ENCODE results near the gene AKR1C8.
"Not testable (repeated sequence)": the region's sequence is repeated elsewhere in the genome, so short reads cannot be mapped to it uniquely, and the experiment has no call there.

AKR1C8 gene

DNA sequence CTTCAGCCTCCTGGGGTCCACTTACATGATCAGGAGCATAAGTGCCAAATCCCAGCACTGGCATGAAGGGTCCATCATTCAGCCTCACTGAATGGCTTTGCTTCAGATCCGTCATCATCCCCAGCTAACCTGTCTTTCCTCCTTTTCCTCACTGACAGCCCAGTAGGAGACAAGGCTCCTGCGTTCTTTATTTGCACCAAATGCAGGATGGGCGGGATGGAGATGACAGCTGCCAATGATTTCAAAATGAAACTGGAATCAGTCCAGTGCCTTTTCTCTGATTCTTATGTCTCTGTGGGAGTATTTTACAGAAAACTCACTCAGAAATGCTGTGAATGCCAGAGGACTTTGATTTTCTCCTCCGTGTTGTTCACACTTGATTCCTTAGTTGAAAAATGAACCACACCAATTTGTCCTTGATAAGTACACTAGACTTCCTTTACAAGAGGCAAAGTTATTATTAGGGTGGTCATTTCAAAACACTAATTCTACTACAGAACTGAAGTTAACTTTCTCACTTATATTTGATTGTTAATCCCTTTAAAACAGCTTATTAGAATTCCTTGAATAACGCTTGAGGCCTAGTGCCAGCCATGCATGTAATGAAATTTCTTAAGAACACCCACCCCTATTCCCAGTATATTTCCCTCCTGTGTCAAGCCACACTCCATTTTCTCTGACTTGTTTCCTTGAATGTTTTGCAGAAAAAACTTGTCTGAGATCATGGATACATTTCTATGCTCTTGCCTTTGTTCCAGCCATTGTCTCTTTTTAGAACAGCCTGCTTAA is at the start of gene AKR1C8:
Gene AKR1C8, minus strand, starts transcription at position 164 of the 789 bp plus-strand sequence. Its CDS starts 46 bp downstream, at position 118.
- no peak for DNase-seq

DNA sequence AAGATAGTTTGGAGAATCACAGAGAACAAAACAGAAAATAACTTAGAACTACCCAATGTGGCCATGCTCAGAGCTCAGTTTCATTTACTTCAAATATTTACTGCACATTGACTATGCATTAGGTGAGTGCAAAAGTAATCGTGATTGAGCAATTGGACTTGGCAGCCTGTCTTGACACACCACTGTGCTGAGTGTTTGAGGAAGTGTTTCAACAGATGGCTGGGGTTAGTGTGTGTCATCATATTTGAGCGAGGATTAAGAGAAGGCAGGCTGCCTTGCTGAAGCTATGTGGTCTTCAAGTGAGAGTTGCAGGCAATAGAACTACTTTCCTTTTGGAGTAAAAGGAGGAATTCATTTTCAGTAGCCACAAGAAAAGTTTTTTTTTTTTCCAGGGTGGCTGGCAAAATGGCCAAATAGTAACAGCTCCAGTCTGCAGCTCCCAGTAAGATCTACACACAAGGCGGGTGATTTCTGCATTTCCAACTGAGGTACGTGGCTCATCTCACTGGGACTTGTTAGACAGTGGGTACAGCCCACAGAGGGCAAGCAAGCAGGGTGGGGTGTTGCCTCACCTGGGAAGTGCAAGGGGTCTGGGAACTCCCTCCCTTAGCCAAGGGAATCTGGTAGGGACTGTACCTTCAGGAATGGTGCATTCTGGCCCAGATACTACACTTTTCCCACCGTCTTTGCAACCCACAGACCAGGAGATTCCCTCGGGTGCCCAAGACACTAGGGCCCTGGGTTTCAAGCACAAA is 49.3 kb upstream of the AKR1C8 start:
- peak; percentile 55 for DNase-seq

DNA sequence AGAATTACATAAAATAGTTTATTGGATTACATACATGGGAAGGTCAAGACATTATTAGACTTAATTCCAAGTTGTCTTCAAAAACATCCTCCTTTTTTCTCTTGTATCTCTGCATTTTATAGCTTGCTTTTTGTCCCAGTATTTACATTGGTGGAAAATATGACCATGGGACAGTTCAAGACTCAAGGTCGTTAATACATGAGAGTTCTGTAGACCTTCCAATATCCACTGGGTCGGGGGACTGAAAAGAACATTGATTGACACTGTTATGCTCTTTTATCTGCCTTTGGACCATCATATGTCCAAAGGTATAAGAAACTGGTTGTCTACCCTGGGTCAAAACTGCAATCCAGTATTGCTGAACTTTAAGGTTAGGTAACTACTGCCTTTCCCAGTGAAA is 48.4 kb upstream of the AKR1C8 start:
- DNase-seq: no peak

DNA sequence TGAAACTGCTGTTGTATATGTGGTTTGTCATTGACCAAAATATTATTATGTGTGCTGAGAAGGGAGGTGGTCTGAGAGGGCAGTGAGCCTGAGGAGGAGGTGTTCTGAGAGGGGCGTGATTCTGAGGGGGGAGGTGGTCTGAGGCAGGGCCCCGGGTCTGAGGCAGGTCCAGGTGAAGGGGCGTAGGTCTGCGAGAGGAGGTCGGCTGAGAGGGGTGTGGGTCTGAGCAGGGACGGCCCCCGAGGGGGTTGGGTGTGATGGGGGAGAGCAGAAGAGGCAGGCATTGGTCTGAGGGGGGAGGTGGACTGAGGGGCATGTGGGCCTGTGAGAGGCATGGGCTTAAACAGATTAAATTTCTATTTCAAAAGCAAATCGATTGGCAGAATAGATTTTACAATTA is 44.1 kb upstream of the AKR1C8 start:
- no peak for DNase-seq

DNA sequence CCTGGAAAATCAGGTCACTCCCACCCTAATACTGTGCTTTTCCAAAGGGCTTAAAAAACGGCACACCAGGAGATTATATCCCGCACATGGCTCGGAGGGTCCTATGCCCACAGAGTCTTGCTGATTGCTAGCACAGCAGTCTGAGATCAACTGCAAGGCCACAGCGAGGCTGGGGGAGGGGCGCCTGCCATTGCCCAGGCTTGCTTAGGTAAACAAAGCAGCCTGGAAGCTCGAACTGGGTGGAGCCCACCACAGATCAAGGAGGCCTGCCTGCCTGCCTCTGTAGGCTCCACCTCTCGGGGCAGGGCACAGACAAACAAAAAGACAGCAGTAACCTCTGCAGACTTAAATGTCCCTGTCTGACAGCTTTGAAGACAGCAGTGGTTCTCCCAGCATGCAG is 38.0 kb upstream of the AKR1C8 start:
- DNase-seq: not testable (repeated sequence)

DNA sequence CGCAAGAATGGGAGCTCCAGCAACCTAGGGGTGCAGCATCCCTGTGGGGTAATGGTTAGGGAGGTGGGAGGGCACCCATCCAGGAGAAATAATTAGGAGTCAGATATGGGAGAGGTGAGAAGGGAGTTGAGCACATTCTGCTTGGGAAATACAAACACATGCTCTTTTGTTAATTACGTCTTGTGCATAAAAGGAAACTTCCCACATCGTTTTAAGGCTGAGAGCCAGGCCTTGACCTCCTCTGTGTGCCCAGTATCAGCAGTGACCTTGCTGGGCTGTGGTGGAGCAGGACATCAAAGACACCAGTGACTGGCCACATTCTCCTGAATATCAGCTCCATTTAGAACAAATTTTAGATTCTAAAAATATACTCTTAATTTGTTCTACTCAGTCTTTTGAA is 34.3 kb upstream of the AKR1C8 start:
- no peak for DNase-seq

DNA sequence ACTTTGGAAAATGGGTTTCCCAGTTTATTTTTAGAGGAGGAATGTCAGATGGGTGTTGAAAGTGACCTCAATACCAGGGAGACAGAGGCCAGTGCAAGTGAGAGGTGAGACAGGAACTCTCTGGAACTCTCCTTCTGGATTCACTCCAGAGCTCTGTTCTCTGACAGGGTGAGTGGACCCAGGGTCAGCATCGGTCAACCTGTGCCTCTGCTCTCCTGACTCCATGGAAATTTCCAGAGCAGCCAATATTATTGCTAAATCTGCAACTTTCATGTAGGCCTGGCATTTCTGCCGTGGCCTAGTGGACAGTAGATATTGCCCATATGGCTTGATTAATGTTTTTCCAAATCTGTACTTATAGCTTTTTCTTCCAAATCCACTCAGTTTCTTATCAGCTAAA is 31.9 kb upstream of the AKR1C8 start:
- DNase-seq: no peak

DNA sequence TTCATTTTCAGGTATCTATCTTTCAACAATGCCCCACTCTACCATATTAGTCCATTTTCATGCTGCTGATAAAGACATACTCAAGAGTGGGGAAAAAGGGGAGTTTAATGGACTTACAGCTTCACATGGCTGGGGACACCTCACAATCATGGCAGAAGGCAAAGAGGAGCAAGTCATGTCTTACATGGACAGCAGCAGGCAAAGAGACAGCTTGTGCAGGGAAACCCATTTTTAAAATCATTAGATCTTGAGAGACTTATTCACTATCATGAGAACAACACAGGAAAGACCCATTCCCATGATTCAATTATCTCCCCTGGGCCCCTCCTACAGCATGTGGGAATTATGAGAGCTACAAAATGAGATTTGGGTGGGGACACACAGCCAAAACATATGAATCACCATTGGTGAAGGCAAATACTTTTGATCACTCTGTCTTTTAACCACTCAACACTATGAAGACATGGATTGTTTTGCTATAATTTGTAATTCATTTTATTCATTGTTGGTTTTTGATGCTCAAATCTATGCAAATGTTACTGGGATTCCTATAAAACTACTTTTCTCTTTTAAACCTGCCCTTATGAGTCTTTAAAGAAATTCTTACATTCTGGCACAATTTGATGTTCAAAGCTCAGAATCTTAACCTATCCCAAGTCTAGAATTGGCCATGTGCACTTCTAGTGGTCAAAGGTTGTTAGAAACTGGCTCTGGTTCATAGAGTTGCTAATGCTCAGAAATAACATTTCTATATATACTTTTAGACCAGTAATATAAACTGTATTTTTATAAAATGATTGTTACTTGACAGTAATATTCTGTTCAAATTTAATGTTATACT is 27.0 kb upstream of the AKR1C8 start:
- no peak for DNase-seq

DNA sequence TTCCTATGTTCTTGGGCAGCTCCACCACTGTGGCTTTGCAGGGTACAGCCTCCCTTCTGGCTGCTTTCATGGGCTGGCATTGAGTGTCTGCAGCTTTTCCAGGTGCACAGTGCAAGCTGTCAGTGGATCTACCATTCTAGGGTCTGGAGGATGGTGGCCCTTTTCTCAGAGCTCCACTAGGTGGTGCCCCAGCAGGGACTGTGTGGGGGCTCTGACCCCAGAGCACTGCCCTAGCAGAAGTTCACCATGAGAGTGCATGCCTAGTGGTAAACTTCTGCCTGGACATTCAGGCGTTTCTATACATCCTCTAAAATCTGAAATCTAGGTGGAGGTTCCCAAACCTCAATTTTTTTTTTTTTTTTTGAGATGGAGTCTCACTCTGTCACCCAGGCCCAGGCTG is 25.3 kb upstream of the AKR1C8 start:
- DNase-seq: not testable (repeated sequence)

DNA sequence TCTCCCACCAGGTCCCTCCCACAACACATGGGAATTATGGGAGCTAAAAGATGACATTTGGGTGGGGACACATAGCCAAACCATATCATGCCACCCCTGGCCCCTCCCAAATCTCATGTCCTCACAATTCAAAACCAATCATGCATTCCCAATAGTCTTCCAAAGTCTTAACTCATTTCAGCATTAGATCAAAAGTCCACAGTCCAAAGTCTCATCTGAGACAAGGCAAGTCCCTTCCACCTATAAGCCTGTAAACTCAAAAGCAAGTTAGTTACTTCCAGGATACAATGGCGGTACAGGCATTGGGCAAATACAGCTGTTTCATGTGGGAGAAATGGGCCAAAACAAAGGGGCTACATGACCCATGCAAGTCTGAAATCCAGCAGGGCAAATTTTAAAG is 24.8 kb upstream of the AKR1C8 start:
- not testable (repeated sequence) for DNase-seq

DNA sequence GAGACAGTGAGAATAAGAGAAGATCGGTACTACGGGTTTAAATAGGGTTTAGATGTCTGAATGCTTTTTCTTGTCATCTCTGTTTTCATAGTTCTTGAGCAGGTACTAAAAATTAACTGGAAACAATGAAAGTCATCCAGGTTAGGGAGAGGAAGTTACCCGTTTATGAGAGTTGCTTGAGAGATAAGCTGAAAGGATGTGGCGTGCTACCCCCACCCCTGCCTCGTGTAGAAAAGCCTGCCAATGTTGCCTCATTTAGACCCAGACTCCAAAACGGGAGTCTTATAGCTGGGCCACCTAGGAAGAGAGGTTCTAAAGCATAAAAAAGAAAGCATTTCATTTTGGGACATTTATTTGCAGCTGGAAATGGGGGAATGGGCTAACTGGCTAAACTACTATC is 21.8 kb upstream of the AKR1C8 start:
- no peak for DNase-seq

DNA sequence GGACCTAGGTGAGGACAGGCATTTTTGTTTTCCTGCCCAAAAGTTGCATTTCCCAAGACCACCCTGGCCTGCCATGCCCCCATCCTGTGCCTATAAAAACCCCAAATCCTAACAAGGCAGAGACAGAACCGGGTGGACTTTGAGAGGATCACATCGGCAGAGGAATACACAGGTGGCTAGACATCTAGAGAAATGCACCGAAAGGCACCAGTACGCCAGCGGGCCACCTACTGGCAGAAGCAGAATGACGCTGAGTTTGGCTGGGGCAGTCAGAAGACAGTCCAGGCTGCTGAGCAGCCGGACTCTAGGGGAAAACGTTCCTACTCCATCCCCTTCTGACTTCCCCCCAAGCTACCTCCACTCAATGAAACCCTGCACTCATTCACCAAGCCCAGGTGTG is 14.4 kb upstream of the AKR1C8 start:
- no peak for DNase-seq

DNA sequence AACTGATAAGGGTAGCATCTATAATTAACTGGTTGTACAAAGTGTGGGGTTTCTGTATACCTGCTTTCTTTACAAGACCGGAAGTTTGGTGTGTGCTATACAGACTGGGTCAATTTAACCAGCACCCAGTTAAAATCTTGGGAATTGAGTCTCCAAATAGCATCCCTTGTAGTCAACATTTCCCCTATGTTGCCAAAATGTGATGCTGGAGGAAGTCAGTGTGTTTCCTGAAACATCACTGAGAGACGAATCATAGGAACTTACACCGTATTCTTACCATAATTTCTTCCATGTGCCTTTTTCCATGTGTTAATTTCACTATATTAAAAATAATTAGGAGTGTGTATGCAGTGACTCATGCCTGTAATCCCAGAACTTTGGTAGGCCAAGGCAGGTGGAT is 13.4 kb upstream of the AKR1C8 start:
- no peak for DNase-seq

DNA sequence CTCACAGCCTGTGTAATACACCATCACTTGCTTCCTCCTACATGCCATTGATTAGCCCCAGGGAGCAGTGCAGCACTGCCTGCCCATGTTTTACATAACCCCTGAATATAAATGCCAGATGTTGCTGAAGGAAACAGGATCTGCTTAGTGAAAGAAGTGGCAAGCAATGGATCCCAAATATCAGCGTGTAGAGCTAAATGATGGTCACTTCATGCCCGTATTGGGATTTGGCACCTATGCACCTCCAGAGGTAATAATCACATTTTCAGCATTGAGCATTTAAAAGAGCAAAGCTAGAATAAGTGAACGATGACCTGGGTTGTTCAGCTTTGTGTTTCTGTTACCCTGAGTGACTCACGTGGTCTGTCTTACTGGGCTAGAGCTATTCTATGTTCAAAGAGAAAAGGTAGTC is 11.8 kb upstream of the AKR1C8 start, which contains the start of gene AKR1C4:
Gene AKR1C4, plus strand, starts transcription at position 136 of the 412 bp plus-strand sequence. Its CDS starts 31 bp downstream, at position 167.
- no peak for DNase-seq

DNA sequence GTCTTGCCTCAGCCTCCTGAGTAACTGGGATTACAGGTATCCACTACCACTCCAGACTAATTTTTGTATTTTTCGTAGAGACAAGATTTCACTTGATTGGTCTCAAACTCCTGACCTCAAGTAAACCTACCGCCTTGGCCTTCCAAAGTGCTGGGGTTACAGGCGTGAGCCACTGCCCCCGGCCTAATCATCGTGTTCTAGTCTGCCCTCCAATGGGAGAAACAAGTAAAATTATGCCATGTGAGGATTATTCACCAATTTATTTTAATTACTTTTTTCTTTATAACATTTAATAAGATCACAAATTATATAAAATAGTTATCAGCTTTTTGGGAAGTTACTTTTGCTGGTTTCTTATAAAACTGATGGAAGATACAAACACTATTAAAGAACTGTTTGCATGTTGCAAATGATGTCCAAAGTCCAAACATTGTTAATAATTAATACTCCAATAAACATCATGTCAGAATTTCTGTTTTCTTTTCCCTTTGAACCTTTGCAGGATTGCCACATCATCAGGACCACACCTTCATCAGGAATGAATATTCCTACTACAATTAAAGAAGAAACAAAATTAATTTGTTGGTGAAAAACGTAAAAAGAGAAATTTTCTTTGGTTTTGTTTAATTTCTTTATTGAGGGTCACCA is 10.9 kb upstream of the AKR1C8 start:
- DNase-seq: no peak

DNA sequence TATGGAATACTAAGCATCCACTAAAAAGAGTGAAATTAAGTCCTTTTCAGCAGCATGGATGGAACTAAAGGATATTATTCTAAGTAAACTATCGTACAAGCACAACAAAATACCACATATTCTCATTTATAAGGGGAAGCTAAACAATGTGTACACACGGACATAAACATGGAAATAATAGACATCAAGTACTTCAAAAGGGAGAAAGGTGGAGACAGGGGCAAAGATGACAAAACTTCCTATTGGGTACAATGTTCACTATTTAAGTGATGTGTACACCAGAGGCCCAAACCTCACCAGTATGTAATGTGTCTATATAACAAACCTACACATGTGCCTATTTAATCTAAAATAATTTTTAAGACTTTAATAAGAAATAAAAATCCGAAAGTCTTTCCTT is 9.5 kb upstream of the AKR1C8 start:
- no peak for DNase-seq

DNA sequence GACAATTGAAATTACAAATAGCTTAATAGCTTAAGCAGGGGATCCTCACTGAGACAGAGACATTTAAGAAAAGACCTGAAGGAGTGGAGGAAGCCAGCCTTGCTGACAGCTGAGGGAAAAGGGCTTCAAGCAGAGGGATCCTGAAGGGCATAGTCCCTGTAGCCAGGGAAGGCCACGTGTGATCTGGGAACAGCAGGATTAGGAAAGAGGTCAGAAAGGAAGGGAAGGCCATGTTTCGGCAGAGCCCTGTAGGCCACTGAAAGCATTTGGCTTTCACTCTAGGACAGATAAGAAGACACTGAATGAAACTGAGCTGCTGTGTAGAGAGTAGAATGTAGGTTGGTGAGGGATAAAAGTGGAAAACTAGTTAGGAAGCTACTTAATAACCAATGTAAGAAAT is 3.4 kb upstream of the AKR1C8 start:
- no peak for DNase-seq

DNA sequence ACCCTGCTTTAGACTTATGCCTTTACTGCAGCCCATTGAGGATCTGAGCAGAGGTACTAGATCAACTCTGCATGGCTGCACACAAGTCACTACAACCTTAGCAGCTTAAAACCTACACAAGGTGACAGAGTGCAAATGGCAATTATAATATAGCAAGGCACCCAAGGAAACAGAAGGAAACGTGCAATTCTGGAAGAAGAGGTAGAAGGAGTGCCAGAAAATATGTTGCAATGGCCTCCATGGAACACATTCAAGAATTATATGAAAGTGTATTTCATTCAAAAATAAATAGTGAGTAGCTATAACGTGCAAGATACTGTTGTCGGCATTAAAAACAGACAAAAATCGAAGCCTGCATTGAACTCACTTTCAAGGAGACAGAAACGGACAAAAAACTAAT is 2.9 kb upstream of the AKR1C8 start:
- DNase-seq: no peak

DNA sequence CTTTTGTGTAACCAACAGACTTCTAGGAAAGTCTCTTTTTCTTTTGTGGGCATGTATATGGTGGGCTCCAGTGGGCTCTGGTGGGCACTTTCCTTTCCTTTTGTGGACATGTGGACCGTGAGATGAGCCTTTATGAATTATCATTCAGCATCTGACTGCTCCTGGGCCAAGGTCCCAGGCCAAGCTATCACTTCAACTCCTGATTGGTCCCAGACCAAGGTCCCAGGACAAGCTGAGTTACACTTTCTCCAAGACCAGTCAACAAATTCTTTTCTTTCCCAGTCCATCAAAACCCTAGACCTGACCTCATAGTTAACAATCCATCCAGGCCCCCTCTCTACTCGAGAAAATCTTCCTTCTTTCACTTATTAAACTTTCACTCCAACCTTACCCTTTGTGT is 1.0 kb downstream of the AKR1C8 start:
- no peak for DNase-seq

DNA sequence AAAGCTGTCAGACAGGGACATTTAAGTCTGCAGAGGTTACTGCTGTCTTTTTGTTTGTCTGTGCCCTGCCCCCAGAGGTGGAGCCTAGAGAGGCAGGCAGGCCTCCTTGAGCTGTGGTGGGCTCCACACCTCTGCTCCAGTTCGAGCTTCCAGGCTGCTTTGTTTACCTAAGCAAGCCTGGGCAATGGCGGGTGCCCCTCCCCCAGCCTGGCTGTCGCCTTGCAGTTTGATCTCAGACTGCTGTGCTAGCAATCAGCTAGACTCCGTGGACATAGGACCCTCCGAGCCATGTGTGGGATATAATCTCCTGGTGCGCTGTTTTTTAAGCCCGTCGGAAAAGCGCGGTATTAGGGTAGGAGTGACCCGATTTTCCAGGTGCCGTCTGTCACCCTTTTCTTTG is 4.4 kb downstream of the AKR1C8 start:
- not testable (repeated sequence) for DNase-seq

DNA sequence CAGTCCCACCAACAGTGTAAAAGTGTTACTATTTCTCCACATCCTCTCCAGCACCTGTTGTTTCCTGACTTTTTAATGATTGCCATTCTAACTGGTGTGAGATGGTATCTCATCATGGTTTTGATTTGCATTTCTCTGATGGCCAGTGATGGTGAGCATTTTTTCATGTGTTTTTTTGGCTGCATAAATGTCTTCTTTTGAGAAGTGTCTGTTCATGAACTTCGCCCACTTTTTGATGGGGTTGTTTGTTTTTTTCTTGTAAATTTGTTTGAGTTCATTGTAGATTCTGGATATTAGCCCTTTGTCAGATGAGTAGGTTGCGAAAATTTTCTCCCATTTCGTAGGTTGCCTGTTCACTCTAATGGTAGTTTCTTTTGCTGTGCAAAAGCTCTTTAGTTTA is 9.4 kb downstream of the AKR1C8 start:
- not testable (repeated sequence) for DNase-seq

DNA sequence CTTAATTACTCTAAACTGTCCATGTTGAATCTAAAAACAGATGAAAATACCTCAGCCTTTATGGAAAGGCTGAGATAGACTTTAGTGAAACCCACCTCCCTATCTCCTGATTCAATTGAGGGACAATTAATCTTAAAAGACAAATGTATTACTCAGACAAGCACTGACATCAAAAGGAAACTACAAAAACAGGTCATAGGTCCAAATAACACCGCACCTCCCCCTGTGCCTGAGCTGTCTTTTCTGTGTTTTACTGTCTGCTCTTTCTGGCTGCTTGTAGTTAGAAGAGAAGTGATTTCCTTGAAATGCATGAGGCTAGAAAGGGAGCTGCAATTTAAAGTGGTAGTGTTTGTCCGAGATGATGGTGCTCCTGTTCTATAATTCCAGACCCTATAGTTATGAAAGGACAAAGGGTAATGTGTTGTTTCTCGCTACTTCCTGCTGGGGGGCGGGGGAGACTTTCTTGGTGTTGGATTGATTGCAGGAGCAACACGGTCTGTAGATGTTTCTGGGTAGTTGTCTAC is 16.0 kb downstream of the AKR1C8 start:
- DNase-seq: no peak

DNA sequence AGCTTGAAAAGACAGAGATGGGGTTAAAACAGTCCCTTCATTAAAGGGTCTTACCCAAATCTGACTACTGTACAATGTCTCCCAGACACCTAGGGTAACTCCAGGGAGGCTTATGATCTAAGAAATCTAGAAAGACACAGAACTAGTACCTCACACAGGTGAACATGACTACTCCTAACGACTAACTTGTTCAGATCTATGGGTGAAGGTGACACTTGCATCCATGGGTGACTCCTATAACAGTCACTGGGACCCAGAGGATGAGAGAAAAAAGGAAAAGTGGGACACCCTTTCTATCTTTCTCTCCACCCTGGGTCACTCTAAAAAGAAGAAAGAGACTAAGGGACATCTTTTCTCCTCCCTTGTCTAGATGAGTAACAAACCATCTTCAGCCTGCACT is 19.2 kb downstream of the AKR1C8 start:
- DNase-seq: no peak

All from femur (tissue), 1 donor.